ENCODE data around the gene F2.

DNA sequence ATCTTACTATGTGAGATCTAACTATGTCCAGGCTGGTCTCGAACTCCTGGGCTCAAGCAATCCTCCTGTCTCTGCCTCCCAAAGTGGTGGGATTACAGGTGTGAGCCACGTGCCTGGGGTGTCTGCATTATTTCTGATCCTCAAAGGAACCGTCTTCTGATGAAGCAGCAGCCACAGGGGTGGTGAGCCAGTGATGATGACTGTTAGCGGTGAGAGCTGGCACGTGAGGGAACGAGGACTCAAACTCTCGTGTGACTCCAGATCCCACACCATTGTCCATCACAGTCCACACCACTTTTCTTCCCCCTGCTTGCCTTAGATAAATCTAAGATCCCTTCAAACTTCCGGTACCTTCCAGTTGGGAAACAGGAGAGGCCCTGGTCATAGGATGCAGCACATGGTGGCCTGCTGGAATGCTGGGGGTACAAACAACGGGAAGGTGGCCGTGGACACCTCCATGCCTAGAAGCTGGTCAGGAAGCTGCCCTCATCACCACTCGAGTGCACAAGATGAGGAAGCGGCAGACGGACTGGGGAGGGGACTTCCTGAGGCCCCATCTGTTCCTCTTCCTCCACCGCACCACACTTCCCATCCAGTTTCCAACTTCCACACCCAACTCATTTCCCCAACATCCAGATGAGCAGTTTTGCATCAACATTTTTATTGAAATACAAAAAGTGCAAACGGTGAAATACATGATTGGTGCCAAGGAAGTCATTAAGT, 42.4 kb upstream of the F2 start:
- TF ChIP-seq, protein P1, sequence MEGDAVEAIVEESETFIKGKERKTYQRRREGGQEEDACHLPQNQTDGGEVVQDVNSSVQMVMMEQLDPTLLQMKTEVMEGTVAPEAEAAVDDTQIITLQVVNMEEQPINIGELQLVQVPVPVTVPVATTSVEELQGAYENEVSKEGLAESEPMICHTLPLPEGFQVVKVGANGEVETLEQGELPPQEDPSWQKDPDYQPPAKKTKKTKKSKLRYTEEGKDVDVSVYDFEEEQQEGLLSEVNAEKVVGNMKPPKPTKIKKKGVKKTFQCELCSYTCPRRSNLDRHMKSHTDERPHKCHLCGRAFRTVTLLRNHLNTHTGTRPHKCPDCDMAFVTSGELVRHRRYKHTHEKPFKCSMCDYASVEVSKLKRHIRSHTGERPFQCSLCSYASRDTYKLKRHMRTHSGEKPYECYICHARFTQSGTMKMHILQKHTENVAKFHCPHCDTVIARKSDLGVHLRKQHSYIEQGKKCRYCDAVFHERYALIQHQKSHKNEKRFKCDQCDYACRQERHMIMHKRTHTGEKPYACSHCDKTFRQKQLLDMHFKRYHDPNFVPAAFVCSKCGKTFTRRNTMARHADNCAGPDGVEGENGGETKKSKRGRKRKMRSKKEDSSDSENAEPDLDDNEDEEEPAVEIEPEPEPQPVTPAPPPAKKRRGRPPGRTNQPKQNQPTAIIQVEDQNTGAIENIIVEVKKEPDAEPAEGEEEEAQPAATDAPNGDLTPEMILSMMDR (IDR thresholded peaks at IDR 0.05): no peak
- TF ChIP-seq POLR2A (IDR thresholded peaks at IDR 0.05) (no peak), POLR2AphosphoS5 (IDR thresholded peaks at IDR 0.05) (no peak)

Data from prostate gland (tissue), 2 donors.